NCI-H69 (cell line): ENCODE data around the gene MAPKBP1.

ENCODE experiments used
- DNase-seq: peaks from one replicate; lab custom pipeline; 2025; lab: John Stamatoyannopoulos, UW

The MAPKBP1 gene

DNA sequence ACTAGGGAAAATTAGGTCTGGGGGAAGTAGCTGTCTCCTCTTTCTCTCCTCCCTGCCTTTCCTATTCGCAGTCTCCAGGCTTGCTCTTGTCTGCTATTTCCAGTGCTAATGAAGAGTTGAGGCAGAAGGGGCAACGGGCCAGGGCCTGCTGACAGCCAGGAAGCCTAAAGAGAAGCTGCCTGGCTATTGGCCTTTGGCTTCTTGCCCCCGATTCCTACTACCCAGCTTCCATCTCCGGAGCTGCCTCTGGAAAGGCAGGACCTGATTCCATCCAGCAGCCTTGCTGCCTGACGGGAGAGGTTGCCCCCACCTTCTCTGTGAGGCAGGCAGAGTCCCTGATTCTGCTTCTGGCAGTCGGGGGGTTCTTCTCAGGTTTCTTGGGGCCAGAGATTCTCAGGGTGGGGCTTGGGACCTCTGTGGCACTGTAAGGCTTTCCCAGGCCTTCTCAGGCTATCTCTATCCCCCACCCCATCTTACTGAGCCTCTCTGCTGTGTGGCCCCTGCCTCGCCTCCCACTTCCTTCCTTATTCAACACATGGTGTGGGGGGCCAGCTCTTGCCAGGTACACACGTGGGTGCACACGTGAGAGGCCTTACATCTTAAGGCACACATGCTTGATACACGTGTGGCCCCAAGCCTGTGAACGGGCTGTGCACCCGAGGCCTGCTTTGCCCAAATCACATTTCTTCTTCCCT lies 35.4 kb downstream of the MAPKBP1 start:
- DNase-seq: no peak

DNA sequence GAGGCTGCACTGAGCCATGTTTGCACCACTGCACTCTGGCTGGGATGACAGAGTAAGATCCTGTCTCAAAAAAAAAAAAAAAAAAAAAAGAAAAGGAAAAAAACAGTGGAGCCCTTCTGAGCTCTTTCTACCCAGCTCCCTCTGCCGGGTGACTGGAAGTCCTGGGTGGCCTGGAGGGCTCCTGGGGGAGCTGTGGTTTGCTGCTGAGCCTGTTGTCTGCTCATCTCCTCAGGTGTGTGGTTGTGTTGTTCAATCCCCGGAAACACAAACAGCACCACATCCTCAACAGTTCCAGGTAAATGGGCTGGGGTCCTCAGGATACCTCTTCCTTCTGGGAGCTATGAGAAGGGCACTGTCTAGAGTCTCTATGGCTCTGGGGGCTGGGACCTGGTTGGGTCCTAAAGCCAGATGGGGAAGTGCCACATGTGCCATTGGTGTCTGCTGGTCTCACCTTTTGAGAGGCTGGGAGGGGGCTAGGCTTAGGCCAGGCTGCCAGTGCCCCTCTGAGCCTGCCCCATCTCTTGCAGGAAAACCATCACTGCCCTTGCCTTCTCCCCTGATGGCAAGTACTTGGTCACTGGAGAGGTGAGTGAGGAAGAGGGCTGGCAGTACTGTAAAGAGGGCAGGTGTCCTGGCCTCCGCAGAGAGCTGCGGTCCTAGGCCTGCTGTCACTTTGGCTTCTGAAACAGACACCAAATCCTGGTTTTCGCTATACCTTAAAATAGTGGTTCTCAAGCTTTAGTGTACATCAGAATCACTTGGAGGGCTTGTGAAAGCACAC lies 36.6 kb downstream of the MAPKBP1 start:
- no peak for DNase-seq

DNA sequence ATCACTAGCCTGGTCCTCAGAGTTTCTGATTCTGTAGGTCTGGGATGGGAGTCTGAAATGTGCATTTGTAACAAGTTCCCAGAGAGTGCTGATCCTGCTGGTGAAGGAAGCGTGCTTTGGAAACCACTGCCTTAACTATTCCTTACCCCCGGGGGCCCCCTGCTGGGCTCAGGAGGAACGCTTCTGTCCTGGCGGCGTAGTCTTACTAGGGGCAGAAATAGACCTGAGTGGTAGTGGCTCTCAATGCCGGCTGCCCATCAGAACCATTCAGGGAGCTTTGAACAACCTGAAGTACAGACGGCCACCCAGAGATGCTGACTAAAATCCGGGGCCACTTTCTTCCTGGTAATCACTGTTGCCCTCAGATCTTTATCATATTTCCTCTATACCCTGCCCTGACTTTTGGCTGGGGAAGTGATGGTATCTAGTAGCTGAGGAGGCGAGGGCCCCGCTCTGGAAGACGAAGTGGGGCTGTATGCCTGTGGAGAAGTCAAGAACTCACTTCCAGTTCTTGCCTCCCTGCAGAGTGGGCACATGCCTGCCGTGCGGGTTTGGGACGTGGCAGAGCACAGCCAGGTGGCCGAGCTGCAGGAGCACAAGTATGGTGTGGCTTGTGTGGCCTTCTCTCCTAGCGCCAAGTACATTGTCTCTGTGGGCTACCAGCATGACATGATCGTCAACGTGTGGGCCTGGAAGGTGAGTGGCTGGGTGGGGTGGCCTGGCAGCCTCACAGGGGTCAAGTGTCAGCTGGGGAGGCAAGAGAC lies 37.3 kb downstream of the MAPKBP1 start:
- peak; percentile 42 for DNase-seq

DNA sequence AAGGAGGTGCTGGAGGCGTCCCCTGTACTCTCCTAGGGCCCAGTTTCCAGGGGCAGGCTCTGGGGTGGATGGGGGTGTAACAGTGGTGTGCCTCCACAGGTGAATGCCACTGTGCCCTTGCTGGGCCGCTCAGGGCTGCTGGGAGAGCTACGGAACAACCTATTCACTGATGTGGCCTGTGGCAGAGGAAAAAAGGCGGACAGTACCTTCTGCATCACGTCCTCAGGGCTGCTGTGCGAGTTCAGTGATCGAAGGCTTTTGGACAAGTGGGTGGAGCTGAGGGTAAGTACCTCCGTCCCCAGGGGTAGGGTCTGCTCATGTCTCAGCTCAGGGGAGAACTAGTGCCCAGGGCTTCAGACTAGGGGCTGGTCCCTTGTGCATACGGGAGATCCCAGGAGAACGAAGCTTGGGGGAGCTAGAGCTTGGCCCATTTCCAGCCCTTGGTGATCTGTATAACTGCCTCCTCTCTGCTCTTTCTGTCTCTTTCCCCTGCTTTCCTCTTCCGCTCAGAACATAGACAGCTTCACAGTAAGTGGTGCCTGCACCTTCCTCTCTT lies 38.6 kb downstream of the MAPKBP1 start:
- no peak for DNase-seq

DNA sequence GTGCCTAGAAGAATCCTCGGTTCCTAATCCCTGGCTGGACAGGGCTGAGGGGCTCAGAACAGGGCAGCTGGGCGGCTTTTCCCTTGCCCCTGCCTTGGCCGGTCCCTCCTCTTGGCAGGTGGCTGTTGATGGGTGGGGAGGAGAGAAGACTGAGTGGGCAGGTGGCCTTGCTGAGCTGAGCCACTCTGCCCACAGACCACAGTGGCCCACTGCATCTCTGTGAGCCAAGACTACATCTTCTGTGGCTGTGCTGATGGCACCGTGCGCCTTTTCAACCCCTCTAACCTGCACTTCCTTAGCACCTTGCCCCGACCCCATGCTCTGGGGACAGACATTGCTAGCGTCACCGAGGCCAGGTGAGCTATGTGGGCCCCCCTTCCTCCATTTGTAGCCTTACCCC lies 39.1 kb downstream of the MAPKBP1 start:
- no peak for DNase-seq

- DNase-seq: no peak
These were observed 40.2 kb downstream of the MAPKBP1 start for GRCh38 chr15:41814534-41814933.

- DNase-seq: no peak
These were observed 42.5 kb downstream of the MAPKBP1 start for GRCh38 chr15:41816788-41817187.

DNA sequence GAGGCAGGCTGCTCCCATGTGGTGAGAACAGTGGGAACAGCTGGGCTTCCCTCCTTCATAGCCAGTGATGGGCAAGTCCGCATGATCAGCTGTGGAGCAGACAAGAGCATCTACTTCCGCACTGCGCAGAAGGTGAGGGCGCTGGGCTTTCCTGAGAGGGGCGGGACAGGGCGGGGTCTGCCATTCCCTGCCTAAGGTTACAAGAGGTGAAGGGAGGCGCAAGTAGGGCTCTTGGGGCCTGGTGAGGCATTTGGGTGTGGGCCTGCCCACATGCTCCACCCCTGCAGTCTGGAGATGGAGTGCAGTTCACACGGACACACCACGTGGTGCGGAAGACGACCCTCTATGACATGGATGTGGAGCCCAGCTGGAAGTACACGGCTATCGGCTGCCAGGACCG lies 43.0 kb downstream of the MAPKBP1 start:
- no peak for DNase-seq

- no peak for DNase-seq
These were observed 43.5 kb downstream of the MAPKBP1 start for GRCh38 chr15:41817781-41818180.

GRCh38 chr15:41819455-41820050 lies 45.3 kb downstream of the MAPKBP1 start:
- DNase-seq: no peak

DNA sequence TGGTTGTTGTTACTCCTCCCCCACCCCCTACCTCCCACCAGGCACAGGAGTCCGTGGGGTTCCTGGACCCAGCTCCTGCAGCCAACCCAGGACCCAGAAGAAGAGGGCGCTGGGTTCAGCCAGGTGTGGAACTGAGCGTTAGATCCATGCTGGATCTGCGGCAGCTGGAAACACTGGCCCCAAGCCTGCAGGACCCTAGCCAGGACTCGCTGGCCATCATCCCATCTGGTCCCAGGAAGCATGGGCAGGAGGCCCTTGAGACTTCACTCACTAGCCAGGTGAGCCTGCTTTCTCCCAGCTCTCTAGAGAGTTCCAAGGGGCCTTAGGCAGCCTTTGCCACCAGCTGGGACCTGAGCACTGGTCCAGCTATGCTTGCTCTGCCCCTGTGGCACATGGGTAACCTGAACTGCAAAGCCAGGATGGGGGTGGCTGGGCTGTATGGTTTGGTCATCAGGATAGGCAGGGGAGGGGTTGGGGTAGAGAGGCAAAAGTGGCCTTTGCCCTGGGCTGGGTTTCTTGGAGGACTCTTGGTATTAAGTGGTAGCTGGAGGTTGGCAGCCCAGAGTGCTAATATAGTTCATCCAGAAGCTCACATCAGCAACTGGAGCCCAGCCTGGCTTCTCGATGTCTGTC lies 46.6 kb downstream of the MAPKBP1 start:
- no peak for DNase-seq

DNA sequence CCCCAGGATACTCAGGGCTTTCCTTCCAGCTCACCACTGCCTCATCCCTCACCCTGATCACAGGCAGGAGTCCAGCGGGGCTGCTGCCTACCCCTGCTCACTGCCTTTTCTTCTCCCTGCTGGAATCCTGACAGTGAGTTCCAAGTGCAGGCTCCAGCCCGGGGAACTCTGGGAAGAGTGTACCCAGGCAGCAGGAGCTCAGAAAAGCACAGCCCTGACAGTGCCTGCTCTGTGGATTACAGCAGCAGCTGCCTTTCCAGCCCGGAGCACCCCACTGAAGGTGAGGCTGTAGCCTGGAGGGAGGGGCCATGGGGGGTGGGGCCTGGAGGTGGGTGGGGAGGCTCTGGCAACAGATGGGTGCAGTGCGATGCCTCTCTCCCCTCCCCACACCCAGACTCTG lies 47.5 kb downstream of the MAPKBP1 start:
- DNase-seq: no peak

DNA sequence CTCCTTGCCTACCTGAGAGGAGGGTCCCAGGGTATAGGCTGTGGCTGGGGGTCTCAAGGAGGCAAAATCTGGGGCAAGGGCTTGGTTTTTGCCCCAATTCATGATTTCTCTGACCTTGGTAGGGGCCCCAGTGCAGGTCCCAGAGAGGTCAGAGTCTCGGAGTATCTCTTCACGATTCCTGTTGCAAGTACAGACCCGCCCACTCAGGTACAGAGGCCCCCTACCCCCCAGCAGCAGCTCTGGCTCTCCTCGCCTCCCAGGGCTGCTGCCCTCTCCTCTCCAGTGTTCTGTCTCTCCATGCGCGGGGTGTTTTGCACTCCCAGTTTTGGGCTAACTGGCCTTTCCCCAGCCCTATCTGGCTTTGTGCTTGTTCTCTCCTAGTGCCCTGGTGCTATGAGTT lies 48.2 kb downstream of the MAPKBP1 start:
- no peak for DNase-seq

- DNase-seq: no peak
These were observed 48.7 kb downstream of the MAPKBP1 start for GRCh38 chr15:41822957-41823356.

- no peak for DNase-seq
These were observed 49.2 kb downstream of the MAPKBP1 start for GRCh38 chr15:41823502-41823901.

DNA sequence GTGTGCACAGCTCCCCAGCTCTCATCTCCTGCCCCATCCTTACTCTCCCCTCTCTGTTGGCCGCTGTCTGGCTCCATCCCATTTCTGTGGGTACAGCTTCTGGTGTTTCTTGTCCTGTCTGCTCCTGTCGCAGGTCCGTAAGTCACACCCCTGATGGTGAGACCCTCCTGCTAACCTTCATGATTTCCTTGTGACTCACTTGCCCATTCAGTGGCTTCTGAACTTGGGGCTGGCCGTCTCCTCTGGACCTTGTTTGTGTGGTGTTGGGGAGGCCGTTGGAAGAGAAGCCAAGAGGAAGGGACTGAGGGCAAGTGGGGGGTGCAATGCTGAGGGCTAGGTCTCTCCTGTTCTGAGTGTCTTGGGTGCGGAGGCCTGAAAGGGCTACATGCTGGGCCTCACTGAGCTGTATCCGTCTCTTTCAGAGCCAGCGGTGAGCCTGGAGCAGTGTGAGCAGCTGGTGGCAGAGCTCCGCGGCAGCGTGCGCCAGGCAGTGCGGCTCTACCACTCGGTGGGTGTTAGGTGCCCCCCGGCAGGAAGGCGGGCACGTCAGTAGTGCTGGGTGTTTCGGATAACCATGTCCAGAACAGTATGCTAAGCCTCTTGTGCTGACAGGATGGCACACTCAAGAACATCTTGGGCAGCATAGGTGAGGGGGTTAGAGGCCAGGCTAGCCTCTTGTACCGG lies 49.9 kb downstream of the MAPKBP1 start:
- no peak for DNase-seq

GRCh38 chr15:41825145-41825544 lies 50.9 kb downstream of the MAPKBP1 start:
- DNase-seq: no peak

- no peak for DNase-seq
These were observed 51.6 kb downstream of the MAPKBP1 start for GRCh38 chr15:41825572-41826535.

DNA sequence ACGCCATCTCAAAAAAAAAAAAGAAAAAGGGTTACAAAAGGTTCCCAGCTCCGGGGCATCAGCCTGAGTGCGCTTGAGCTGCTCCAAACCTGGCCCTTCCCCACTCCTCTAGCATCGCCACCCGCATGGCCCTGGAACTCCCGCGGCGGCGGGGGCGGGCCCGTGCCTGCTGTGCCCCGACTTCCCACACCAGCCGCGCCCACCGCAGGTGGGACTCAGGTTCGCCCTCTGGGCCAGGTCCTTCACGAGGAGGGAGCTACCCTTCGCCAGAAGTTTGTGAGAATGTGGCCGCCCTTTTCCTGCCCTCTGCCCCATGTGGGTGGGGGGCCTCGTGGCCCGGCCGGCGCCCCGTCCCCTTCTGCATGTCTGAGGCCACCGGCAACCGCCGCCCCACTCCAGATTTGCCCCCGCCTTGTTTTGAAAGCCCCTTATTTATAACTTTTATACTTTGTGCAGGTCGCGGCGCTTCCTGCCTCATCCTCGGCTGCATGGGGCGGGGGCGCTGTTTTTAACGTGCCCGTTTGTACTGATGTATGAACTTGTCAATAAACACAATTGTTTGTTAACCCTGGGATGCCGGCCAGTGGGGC lies 53.1 kb downstream of the MAPKBP1 start:
- DNase-seq: peak; percentile 43
